Measurements from ENCODE around the gene ETV6. TPM values are rescaled to one million over a fixed set of nuclear protein-coding genes. Genes with fewer than 3 reads are reported as not detected.

Gene ETV6
- total RNA-seq, 2 experiments from 2014 or later, result 17.1 to 19.3 TPM

DNA sequence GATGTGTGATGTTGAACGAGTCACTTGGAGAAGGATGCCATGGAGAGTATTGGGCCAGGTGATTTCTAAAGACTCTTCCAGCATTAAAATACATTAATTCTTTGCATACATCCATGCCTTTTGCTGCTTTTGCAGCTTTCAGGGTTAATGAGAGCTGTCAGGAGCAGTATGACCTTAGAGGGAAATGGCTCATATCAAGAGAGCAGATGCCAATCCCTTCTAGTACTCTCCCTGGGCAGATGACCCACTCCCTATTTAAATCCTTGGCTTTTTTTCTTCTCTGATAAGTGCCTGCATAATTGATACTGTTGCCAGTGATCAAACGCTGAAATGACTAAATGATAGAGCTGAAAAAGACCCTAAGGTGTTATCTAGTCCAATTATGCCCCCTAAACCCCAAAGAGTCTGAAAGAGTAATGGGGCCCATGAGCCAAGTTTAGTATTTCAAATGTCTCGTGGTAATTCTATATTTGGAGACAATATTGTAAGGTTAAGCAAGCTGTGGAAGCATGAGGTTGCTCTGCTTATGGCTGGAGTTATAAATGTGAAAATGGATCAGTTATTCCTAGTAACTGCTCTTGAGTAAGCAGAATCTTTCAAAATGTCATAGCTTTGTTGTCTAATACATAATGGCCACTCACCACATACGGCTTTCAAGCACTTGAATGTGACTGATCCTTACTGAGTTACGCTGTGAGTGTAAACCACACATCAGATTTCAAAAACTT lies 137.3 kb downstream of the ETV6 start:
- no peaks in the 10 kb centered on the region for H4K20me1 ChIP-seq (ENCODE audit: insufficient read depth, low read length)
- ChIA-PET CTCF (ENCODE audit: unreplicated experiment) (no interaction called here), POLR2A (interaction anchor here (0.6 kb wide), 1 partner anchor 10 kb away, joined by 4 read pairs; no protein-coding TSS in a partner anchor)
- no peak overlapping the region for H3K4me3 ChIP-seq (ENCODE audit: low read depth, low read length, poor library complexity, severe bottlenecking)
- peaks cover 6% of the 10 kb centered on the region; the same call in 1 of the 2 replicates for H3K79me2 ChIP-seq (ENCODE audit: insufficient read depth, low read depth, low read length)
- no peak for DNase-seq (ENCODE audit: low spot score)
- peaks cover 14% of the 10 kb centered on the region; the same call in 1 of the 2 replicates for H3K36me3 ChIP-seq (ENCODE audit: insufficient read depth, low read length)
- peaks cover 55% of the 10 kb centered on the region for H3K4me1 ChIP-seq (ENCODE audit: insufficient read depth, low read length, poor library complexity, severe bottlenecking)
- H3K4me2 ChIP-seq (ENCODE audit: low read length), result no peak overlapping the region
- intact Hi-C loops (cut with micrococcal nuclease; ENCODE audit: unreplicated experiment), result no loop called here
- peak overlapping the region; percentile 18 for H3K27ac ChIP-seq (ENCODE audit: low read depth, low read length, poor library complexity, severe bottlenecking)
- H2AFZ ChIP-seq (ENCODE audit: low read length), result no peak overlapping the region
- TF ChIP-seq EZH2phosphoT487 (IDR thresholded peaks at IDR 0.05; ENCODE audit: borderline replicate concordance, low read depth, low read length), result no peak
- TF ChIP-seq, protein P1, sequence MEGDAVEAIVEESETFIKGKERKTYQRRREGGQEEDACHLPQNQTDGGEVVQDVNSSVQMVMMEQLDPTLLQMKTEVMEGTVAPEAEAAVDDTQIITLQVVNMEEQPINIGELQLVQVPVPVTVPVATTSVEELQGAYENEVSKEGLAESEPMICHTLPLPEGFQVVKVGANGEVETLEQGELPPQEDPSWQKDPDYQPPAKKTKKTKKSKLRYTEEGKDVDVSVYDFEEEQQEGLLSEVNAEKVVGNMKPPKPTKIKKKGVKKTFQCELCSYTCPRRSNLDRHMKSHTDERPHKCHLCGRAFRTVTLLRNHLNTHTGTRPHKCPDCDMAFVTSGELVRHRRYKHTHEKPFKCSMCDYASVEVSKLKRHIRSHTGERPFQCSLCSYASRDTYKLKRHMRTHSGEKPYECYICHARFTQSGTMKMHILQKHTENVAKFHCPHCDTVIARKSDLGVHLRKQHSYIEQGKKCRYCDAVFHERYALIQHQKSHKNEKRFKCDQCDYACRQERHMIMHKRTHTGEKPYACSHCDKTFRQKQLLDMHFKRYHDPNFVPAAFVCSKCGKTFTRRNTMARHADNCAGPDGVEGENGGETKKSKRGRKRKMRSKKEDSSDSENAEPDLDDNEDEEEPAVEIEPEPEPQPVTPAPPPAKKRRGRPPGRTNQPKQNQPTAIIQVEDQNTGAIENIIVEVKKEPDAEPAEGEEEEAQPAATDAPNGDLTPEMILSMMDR (conservative IDR thresholded peaks at IDR 0.05; ENCODE audit: low read length), result no peak
- BruUV-seq (replicated peaks), result no TSS peak
- no peaks in the 10 kb centered on the region for H3K9me2 ChIP-seq (ENCODE audit: insufficient read depth, low read length)
- no peaks in the 10 kb centered on the region for H3K9me3 ChIP-seq (ENCODE audit: low read length)

- Histone ChIP-seq H3K36me3 (ENCODE audit: insufficient read depth, low read length) (peaks cover 18% of the 10 kb centered on the region; the same call in 1 of the 2 replicates), H3K79me2 (ENCODE audit: insufficient read depth, low read depth, low read length) (peaks cover 5% of the 10 kb centered on the region; the same call in 1 of the 2 replicates), H3K4me3 (ENCODE audit: low read depth, low read length, poor library complexity, severe bottlenecking) (no peak overlapping the region), H3K9me2 (ENCODE audit: insufficient read depth, low read length) (no peaks in the 10 kb centered on the region), H3K4me2 (ENCODE audit: low read length) (peak overlapping the region; percentile 61), H2AFZ (ENCODE audit: low read length) (peak overlapping the region; percentile 14; the same call in 1 of the 2 replicates), H3K9me3 (ENCODE audit: low read length) (no peaks in the 10 kb centered on the region), H4K20me1 (ENCODE audit: insufficient read depth, low read length) (no peaks in the 10 kb centered on the region), H3K27ac (ENCODE audit: low read depth, low read length, poor library complexity, severe bottlenecking) (peak overlapping the region; percentile 73), H3K4me1 (ENCODE audit: insufficient read depth, low read length, poor library complexity, severe bottlenecking) (peaks cover 48% of the 10 kb centered on the region)
- intact Hi-C loops (cut with micrococcal nuclease; ENCODE audit: unreplicated experiment), result no loop called here
- DNase-seq (ENCODE audit: low spot score), result no peak
- BruUV-seq (replicated peaks), result no TSS peak
- no peak for TF ChIP-seq EZH2phosphoT487 (IDR thresholded peaks at IDR 0.05; ENCODE audit: borderline replicate concordance, low read depth, low read length)
- TF ChIP-seq, protein P1 (conservative IDR thresholded peaks at IDR 0.05; ENCODE audit: low read length), result no peak
- CTCF ChIA-PET (ENCODE audit: unreplicated experiment), result no interaction called here
- POLR2A ChIA-PET, result interaction anchor here (0.6 kb wide), 1 partner anchor 9 kb away, joined by 4 read pairs; no protein-coding TSS in a partner anchor
Observed at GRCh38 chr12:11787437-11787836, 138.0 kb downstream of the ETV6 start.
